CD4-positive, alpha-beta T cell (primary cell): ENCODE data around the gene NPLOC4. TPM values are rescaled to one million over a fixed set of nuclear protein-coding genes. Genes with fewer than 3 reads are reported as not detected.
A peak's percentile ranks its signal among the peaks of the same experiment; 100 is the strongest.

Experiments
- ATAC-seq: fragments of 200-7000 bp; cut with Tn5 transposase; one replicate; pipeline ENCODE4 v1.10.0; 2022; ENCODE audit warnings: mild to moderate bottlenecking; ENCODE audit not compliant: poor library complexity
- CTCF ChIA-PET: fragments of 350-600 bp; sonication (Branson Sonifier 250); formaldehyde crosslinking; loops from one replicate; lab custom pipeline; 2021; ENCODE audit warnings: antibody characterized with exemption, inconsistent platforms; lab: Charles Lee
- POLR2A ChIA-PET: fragments of 350-600 bp; sonication (Branson Sonifier 250); formaldehyde crosslinking; loops from one replicate; lab custom pipeline; 2021; ENCODE audit warnings: antibody characterized with exemption, inconsistent platforms; lab: Charles Lee
- DNase-seq, 14 experiments: peaks; one replicate each; pipeline ENCODE4 v3.0.0-alpha.2; 2013 to 2020; ENCODE audit warnings: mixed read lengths in 2 of 14
- H3K27ac ChIP-seq, 2 donors: one replicate each; pipeline versions ENCODE4 v1.5.1 to v1.7.0; 2013; ENCODE audit warnings: low read length in 2 of 2, low read depth in 1 of 2, mild to moderate bottlenecking in 1 of 2
- H3K27me3 ChIP-seq, 2 experiments: 1 replicate in 1 of 2; 2 replicates in 1 of 2; pipeline versions ENCODE4 v1.6.1 to v1.7.0; 2013; ENCODE audit warnings: low read length in 2 of 2, control low read depth in 1 of 2, mild to moderate bottlenecking in 1 of 2, moderate library complexity in 1 of 2; ENCODE audit not compliant: insufficient read depth in 2 of 2, control insufficient read depth in 1 of 2
- H3K36me3 ChIP-seq: one replicate; pipeline ENCODE4 v1.6.1; 2013; ENCODE audit warnings: low read length, control low read depth; ENCODE audit not compliant: insufficient read depth
- H3K4me1 ChIP-seq: one replicate; pipeline ENCODE4 v1.6.1; 2013; ENCODE audit warnings: low read length, control low read depth; ENCODE audit not compliant: insufficient read depth
- H3K4me3 ChIP-seq: one replicate; pipeline ENCODE4 v1.5.1; 2013; ENCODE audit warnings: mild to moderate bottlenecking, low read length, moderate library complexity
- H3K9me3 ChIP-seq, 2 experiments: 1 replicate in 1 of 2; 2 replicates in 1 of 2; pipeline versions ENCODE4 v1.6.1 to v1.7.0; 2013; ENCODE audit warnings: low read length in 2 of 2, mild to moderate bottlenecking in 2 of 2, control low read depth in 1 of 2, moderate library complexity in 1 of 2; ENCODE audit not compliant: control insufficient read depth in 1 of 2, insufficient read depth in 1 of 2
- H3K27ac Mint-ChIP-seq: one replicate; pipeline ENCODE4 v1.8.0; 2020; ENCODE audit warnings: mixed read lengths
- H3K27me3 Mint-ChIP-seq: one replicate; pipeline ENCODE4 v1.8.0; 2021; ENCODE audit warnings: mixed read lengths
- H3K36me3 Mint-ChIP-seq: one replicate; pipeline ENCODE4 v1.8.0; 2021; ENCODE audit warnings: low read depth, mixed read lengths
- H3K4me1 Mint-ChIP-seq: one replicate; pipeline ENCODE4 v1.8.0; 2021; ENCODE audit warnings: low read depth, mixed read lengths
- H3K4me3 Mint-ChIP-seq: one replicate; pipeline ENCODE4 v1.8.0; 2020; ENCODE audit warnings: mild to moderate bottlenecking, mixed read lengths
- H3K9me3 Mint-ChIP-seq: one replicate; pipeline ENCODE4 v1.8.0; 2020; ENCODE audit warnings: mixed read lengths
- CTCF ChIP-seq: fragments of 200-600 bp; IDR thresholded peaks from one replicate; pipeline ENCODE4 v1.8.0; 2022; ENCODE audit warnings: antibody characterized with exemption, mild to moderate bottlenecking
- intact Hi-C, 2 experiments: fragments of 100-400 bp; cut with DNase I in 1 of 2; cut with micrococcal nuclease in 1 of 2; formaldehyde crosslinking; loops; one replicate each; pipeline versions ENCODE4 v1.15.1 to v1.9.0; 2023 to 2025; cut with DNase I, micrococcal nuclease
- total RNA-seq, 174 experiments: library from RNA in 2 of 174; stranded (reverse) in 2 of 174; gene quantifications; one replicate each; pipeline ENCODE4 v1.2.3 and lab custom pipeline; 2021 to 2026

The NPLOC4 gene
- total RNA-seq, 2 experiments from 2014 or later: 61.0 to 62.4 TPM

- ChIA-PET POLR2A (no interaction called here), CTCF (no interaction called here)
- H3K4me3 Mint-ChIP-seq: no peak overlapping the region
- DNase-seq (no peak), ATAC-seq (no peak)
- intact Hi-C loops: no loop called here
- no peaks in the 10 kb centered on the region for H3K4me1 Mint-ChIP-seq
- H3K36me3 Mint-ChIP-seq: peaks cover 82% of the 10 kb centered on the region
- Histone ChIP-seq H3K4me1 (no peaks in the 10 kb centered on the region), H3K4me3 (no peak overlapping the region), H3K36me3 (peaks cover 77% of the 10 kb centered on the region), H3K9me3 (no peaks in the 10 kb centered on the region), H3K27me3 (no peaks in the 10 kb centered on the region), H3K27ac (no peak overlapping the region)
- H3K9me3 Mint-ChIP-seq: no peaks in the 10 kb centered on the region
- no peak overlapping the region for H3K27ac Mint-ChIP-seq
- no peak for TF ChIP-seq CTCF
- no peaks in the 10 kb centered on the region for H3K27me3 Mint-ChIP-seq
Measured at GRCh38 chr17:81564778-81565177, 72.1 kb downstream of the NPLOC4 start.

- no peaks in the 10 kb centered on the region for H3K4me1 ChIP-seq
- Mint-ChIP-seq H3K27ac (no peak overlapping the region), H3K4me3 (no peak overlapping the region), H3K4me1 (no peaks in the 10 kb centered on the region), H3K36me3 (peaks cover 77% of the 10 kb centered on the region), H3K27me3 (no peaks in the 10 kb centered on the region), H3K9me3 (no peaks in the 10 kb centered on the region)
- no peak for TF ChIP-seq CTCF
- no peak overlapping the region for H3K4me3 ChIP-seq
- no peak overlapping the region for H3K27ac ChIP-seq
- H3K9me3 ChIP-seq: no peaks in the 10 kb centered on the region
- no peaks in the 10 kb centered on the region for H3K27me3 ChIP-seq
- intact Hi-C loops: no loop called here
- ChIA-PET CTCF (no interaction called here), POLR2A (no interaction called here)
- ATAC-seq (no peak), DNase-seq (peak in 1 of 14 experiments; percentile 23)
- peaks cover 74% of the 10 kb centered on the region for H3K36me3 ChIP-seq
Measured at GRCh38 chr17:81563861-81564586, 72.9 kb downstream of the NPLOC4 start.

GRCh38 chr17:81561494-81561885, 75.4 kb downstream of the NPLOC4 start:
- H3K9me3 Mint-ChIP-seq: no peaks in the 10 kb centered on the region
- intact Hi-C loops: no loop called here
- H3K4me3 ChIP-seq: no peak overlapping the region
- ATAC-seq (no peak), DNase-seq (no peak)
- H3K36me3 ChIP-seq: peaks cover 72% of the 10 kb centered on the region
- no peaks in the 10 kb centered on the region for H3K9me3 ChIP-seq
- H3K27ac ChIP-seq: no peak overlapping the region
- no peak overlapping the region for H3K4me3 Mint-ChIP-seq
- H3K27me3 Mint-ChIP-seq: no peaks in the 10 kb centered on the region
- no peak for TF ChIP-seq CTCF
- CTCF ChIA-PET: no interaction called here
- POLR2A ChIA-PET: interaction anchor here (0.6 kb wide), 1 partner anchor 9 kb away, joined by 3 read pairs; the partner anchor contains the start of gene FAAP100
- H3K4me1 Mint-ChIP-seq: no peaks in the 10 kb centered on the region
- H3K27me3 ChIP-seq: no peaks in the 10 kb centered on the region
- H3K36me3 Mint-ChIP-seq: peaks cover 65% of the 10 kb centered on the region
- H3K4me1 ChIP-seq: no peaks in the 10 kb centered on the region
- H3K27ac Mint-ChIP-seq: no peak overlapping the region
